HuH-7.5 (cell line): ENCODE data around the gene NIFK.

Experiments used
- DNase-seq: peaks from one replicate; pipeline ENCODE4 v3.0.0; 2011; ENCODE audit warnings: low spot score

NIFK gene

GRCh38 chr2:121736462-121737336 is at the start of gene NIFK:
Gene NIFK, minus strand, starts transcription at chr2:121736875. Its CDS starts 25 bp downstream, at chr2:121736850.
- DNase-seq, result peak; percentile 88

GRCh38 chr2:121783180-121783579 is 46.5 kb upstream of the NIFK start:
- DNase-seq, result no peak

- no peak for DNase-seq
Observed at GRCh38 chr2:121778741-121779487, 42.2 kb upstream of the NIFK start.

GRCh38 chr2:121777699-121778058 is 41.0 kb upstream of the NIFK start:
- DNase-seq, result no peak

- no peak for DNase-seq
Observed at GRCh38 chr2:121776885-121777698, 40.4 kb upstream of the NIFK start.

- DNase-seq, result no peak
Observed at GRCh38 chr2:121776361-121776760, 39.7 kb upstream of the NIFK start.

- no peak for DNase-seq
Observed at GRCh38 chr2:121774235-121774634, 37.6 kb upstream of the NIFK start.

- DNase-seq, result no peak
Observed at GRCh38 chr2:121771976-121772742, 35.5 kb upstream of the NIFK start.

GRCh38 chr2:121768143-121768755 is 31.6 kb upstream of the NIFK start:
- no peak for DNase-seq

GRCh38 chr2:121766624-121767023 is 29.9 kb upstream of the NIFK start:
- DNase-seq, result no peak

GRCh38 chr2:121764681-121765228 is 28.1 kb upstream of the NIFK start:
- no peak for DNase-seq

GRCh38 chr2:121755237-121756111 is 18.8 kb upstream of the NIFK start, which contains the start of gene TSN:
Gene TSN, plus strand, starts transcription at chr2:121755651. Its CDS starts 129 bp downstream, at chr2:121755780.
- peak; percentile 81 for DNase-seq

- DNase-seq, result no peak
Observed at GRCh38 chr2:121754851-121755236, 18.2 kb upstream of the NIFK start.

- DNase-seq, result no peak
Observed at GRCh38 chr2:121748202-121748601, 11.5 kb upstream of the NIFK start.

- no peak for DNase-seq
Observed at GRCh38 chr2:121746071-121746578, 9.4 kb upstream of the NIFK start.

- DNase-seq, result no peak
Observed at GRCh38 chr2:121741450-121741849, 4.8 kb upstream of the NIFK start.

GRCh38 chr2:121740973-121741372 is 4.3 kb upstream of the NIFK start:
- DNase-seq, result no peak

- no peak for DNase-seq
Observed at GRCh38 chr2:121736140-121736461, 574 bp downstream of the NIFK start.

- no peak for DNase-seq
Observed at GRCh38 chr2:121735518-121736074, 1.1 kb downstream of the NIFK start.
